Measurements from ENCODE around the gene SLC35F4.

SLC35F4 gene

DNA sequence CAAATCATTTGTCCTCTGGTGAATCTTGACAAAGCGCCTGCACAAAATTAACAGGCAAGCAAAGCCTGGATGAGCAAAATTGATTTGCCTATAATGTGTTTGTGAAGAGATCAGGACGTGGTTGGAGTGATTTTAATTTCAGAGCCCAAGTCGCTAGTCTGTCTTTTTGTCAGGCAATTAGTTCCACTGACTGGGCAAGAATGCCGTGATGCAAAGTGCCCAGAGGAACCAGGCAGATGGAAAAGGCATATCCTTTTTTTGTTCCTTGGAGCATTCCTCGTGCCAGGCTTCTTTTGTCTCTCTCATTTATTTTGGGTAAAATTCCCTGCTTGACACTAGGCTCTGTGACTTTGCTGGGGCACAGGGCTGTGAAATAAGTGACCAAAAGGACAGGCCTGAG, 306.3 kb downstream of the SLC35F4 start:
- intact Hi-C loops (cut with DNase I): no loop called here
- no peak for DNase-seq

DNA sequence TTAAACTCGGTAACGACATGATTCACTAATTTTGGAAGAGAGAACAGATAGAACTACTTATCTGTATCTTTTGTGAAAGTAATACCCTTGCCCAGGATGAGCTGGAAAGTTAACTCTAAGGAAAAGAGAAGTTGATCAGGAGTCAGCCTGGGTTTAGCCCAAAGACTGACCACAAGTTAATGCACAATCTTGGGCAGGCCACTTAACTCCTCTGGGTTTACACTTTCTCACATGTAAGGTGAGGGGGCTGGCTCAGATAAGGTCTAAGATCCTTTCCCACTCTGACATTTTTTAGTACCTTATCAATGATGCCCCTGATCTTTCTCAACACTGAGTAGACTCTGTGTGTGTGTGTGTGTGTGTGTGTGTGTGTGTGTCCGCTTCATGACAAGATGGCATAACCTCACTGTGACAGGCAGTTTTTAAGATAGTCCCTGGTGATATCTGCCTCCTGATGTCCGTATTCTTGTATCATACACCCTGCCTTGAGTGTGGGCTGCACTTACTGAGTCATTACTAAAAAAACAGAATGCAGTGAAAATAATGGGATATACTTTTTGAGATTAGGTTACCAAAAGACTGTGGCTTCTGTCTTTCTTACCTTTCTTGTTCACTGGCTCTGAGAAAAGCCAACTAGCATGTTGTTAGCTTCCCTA, 316.0 kb downstream of the SLC35F4 start:
- intact Hi-C loops (cut with DNase I): no loop called here
- no peak for DNase-seq

GRCh38 chr14:57549016-57549564, 316.8 kb downstream of the SLC35F4 start:
- intact Hi-C loops (cut with DNase I): no loop called here
- no peak for DNase-seq

- no peak for DNase-seq
- intact Hi-C loops (cut with DNase I): no loop called here
These were observed 318.8 kb downstream of the SLC35F4 start for GRCh38 chr14:57547131-57547530.

GRCh38 chr14:57533214-57533613, 332.7 kb downstream of the SLC35F4 start:
- intact Hi-C loops (cut with DNase I): no loop called here
- no peak for DNase-seq

GRCh38 chr14:57530571-57530970, 335.3 kb downstream of the SLC35F4 start:
- intact Hi-C loops (cut with DNase I): no loop called here

DNA sequence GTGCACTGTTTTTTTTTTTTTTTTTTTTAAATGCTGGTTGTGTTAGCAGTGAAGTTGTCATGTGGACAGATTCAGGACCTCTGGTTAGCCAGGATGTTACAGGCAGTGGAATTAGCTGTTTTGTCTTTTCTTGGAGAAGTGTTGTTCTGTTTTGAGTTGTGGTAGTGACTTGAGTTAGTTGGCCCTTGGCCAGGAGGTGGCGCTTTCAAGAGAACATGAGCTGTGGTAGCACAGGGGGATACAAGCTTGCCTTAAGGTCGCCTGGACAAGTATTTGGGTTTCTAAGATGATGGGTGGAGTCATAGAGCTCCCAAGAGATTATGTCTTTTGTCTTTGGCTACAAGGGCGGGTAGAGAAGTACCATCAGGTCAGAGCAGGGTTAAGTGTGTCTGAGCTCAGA, 338.9 kb downstream of the SLC35F4 start:
- intact Hi-C loops (cut with DNase I): no loop called here
- DNase-seq: no peak

More at GRCh38 chr14:57530571-57530970, 335.3 kb downstream of the SLC35F4 start:
- no peak for DNase-seq

GRCh38 chr14:57519043-57519442, 346.8 kb downstream of the SLC35F4 start:
- intact Hi-C loops (cut with DNase I): no loop called here
- DNase-seq: no peak

Data from posterior cingulate gyrus (tissue), 11 donors.